Measurements from ENCODE around the gene DNM1. TPM values are rescaled to one million over a fixed set of nuclear protein-coding genes. Genes with fewer than 3 reads are reported as not detected.

Gene DNM1
- total RNA-seq, 2 donors from 2014 or later = 1.3 to 2.2 TPM

DNA sequence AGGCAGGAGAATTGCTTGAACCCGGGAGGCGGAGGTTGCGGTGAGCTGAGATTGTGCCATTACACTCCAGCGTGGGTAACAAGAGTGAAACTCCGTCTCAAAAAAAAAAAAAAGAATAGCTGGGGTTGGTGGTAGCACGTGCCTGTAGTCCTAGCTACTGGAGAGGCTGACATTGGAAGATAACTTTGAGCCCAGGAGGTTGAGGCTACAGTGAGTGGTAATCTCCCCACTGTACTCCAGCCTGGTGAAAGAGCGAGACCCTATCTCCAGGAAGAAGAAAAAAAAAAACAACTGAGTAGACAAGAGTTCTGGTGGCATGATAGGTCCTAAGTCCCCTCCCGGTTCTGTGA is 46.4 kb downstream of the DNM1 start:
- no peak for ATAC-seq
- Mint-ChIP-seq H3K36me3 (ENCODE audit: low read depth) (no peaks in the 10 kb centered on the region), H3K4me3 (peak overlapping the region; percentile 84), H3K27ac (no peak overlapping the region), H3K27me3 (peaks cover 17% of the 10 kb centered on the region), H3K4me1 (peaks cover 19% of the 10 kb centered on the region)
- no peaks in the 10 kb centered on the region for H3K9me3 ChIP-seq (ENCODE audit: control insufficient read depth, low read length, poor library complexity, severe bottlenecking)
- DNase-seq = no peak

DNA sequence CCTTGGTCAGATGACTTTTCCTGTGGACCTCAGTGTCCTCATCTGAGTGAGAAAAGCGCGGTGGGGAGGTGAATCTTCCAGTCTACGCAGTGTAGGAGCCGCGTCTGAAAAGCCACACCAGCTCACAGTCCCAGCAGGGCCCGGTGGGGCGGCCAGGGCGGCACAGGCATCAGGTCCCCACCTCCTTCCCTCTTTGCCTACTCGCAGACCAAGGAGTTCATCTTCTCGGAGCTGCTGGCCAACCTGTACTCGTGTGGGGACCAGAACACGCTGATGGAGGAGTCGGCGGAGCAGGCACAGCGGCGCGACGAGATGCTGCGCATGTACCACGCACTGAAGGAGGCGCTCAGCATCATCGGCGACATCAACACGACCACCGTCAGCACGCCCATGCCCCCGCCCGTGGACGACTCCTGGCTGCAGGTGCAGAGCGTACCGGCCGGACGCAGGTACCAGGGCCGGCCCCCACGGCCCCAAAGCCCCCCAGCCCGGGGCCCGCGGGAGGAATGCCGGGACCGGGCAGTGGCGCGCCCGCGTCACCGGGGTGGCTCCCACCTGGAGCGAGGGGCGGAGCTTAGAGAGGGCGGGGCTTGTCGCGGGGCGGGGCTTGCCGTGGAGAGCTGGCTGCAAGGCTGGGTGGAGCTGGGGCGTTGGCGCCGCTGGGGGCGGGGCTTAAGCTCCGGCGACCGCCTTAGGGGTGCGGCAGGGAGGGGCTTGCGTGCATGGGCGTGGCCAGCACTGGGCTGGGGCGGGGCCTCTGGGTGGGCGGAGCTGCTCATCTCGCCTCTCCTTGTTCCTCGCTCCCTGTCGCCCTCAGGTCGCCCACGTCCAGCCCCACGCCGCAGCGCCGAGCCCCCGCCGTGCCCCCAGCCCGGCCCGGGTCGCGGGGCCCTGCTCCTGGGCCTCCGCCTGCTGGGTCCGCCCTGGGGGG is 47.0 kb downstream of the DNM1 start:
- Mint-ChIP-seq H3K4me1 (peaks cover 19% of the 10 kb centered on the region), H3K36me3 (ENCODE audit: low read depth) (no peaks in the 10 kb centered on the region), H3K4me3 (peak overlapping the region; percentile 84), H3K27ac (no peak overlapping the region), H3K27me3 (peaks cover 16% of the 10 kb centered on the region)
- H3K9me3 ChIP-seq (ENCODE audit: control insufficient read depth, low read length, poor library complexity, severe bottlenecking) = no peaks in the 10 kb centered on the region
- ATAC-seq (peak; percentile 96), DNase-seq (peak; percentile 96 to 99 (median 98))

DNA sequence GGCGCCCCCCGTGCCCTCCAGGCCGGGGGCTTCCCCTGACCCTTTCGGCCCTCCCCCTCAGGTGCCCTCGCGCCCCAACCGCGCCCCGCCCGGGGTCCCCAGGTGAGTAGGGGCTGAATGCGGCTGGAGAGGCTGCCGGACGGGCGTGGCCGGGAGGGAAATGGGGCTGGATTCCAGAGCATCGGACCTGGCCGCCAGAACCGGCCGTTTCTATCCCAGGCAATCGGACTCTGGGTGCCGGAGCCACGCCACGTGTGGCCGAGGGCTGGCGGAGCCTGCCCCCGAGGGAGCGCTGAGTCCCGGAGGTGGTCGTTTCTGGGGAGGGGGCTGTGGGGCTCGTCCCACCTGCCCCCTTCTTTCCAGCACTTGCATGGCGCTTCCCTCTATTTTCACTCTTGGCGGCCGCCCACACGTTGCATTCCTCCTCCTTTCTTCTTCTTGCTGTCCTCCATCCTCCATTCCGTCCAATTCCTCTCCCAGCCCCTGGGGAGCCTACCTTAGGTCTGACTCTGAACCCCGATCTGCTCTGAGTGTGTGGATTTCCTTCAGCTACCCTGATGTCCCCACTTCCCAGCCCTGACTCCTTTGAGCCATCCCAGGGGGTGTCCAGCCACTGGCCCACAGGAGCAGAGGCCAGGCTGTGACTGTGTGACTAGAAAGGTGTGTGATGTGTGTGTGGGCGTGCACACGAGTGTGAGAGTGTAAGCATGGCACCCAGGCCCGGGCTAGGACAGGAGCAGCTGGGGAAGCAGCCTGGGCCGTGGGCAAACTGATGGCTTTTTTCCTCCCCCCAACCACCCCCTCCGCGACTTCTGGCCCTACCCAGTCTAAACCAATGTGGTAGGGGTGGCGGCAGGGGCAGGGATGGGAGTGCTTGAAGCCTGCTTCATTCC is 47.9 kb downstream of the DNM1 start:
- H3K9me3 ChIP-seq (ENCODE audit: control insufficient read depth, low read length, poor library complexity, severe bottlenecking) = no peaks in the 10 kb centered on the region
- Mint-ChIP-seq H3K27me3 (peaks cover 7% of the 10 kb centered on the region), H3K4me1 (peaks cover 15% of the 10 kb centered on the region), H3K27ac (peak overlapping the region; percentile 19), H3K4me3 (peak overlapping the region; percentile 90), H3K36me3 (ENCODE audit: low read depth) (no peaks in the 10 kb centered on the region)
- no peak for ATAC-seq
- no peak for DNase-seq

DNA sequence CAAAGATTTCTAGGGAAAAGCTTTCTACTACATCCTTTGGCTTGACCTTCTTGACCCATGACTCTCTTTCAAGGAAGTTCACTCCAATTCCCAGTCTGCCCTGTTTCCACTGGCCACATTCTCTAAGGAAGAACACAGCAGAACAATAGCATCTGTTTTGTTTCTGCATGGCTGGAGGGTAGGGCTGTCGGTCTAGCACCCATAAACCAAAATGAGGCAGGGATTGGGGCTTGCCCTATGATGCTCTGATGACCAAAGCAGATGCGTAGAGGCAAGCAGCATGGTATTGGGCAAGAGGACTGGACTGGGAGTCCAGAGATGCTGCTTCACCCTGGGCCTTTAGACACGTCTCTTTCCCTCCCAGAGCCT is 48.5 kb downstream of the DNM1 start:
- peak overlapping the region; percentile 71 for H3K4me3 Mint-ChIP-seq
- H3K27ac Mint-ChIP-seq = peak overlapping the region; percentile 19
- no peaks in the 10 kb centered on the region for H3K9me3 ChIP-seq (ENCODE audit: control insufficient read depth, low read length, poor library complexity, severe bottlenecking)
- peaks cover 7% of the 10 kb centered on the region for H3K27me3 Mint-ChIP-seq
- H3K36me3 Mint-ChIP-seq (ENCODE audit: low read depth) = no peaks in the 10 kb centered on the region
- ATAC-seq (no peak), DNase-seq (no peak)
- H3K4me1 Mint-ChIP-seq = peaks cover 15% of the 10 kb centered on the region

GRCh38 chr9:128252317-128253139 is 49.3 kb downstream of the DNM1 start:
- no peaks in the 10 kb centered on the region for H3K9me3 ChIP-seq (ENCODE audit: control insufficient read depth, low read length, poor library complexity, severe bottlenecking)
- peaks cover 2% of the 10 kb centered on the region for H3K36me3 Mint-ChIP-seq (ENCODE audit: low read depth)
- no peak overlapping the region for H3K27ac Mint-ChIP-seq
- peaks cover 15% of the 10 kb centered on the region for H3K4me1 Mint-ChIP-seq
- no peak overlapping the region for H3K4me3 Mint-ChIP-seq
- DNase-seq (no peak), ATAC-seq (no peak)
- H3K27me3 Mint-ChIP-seq = peaks cover 7% of the 10 kb centered on the region

DNA sequence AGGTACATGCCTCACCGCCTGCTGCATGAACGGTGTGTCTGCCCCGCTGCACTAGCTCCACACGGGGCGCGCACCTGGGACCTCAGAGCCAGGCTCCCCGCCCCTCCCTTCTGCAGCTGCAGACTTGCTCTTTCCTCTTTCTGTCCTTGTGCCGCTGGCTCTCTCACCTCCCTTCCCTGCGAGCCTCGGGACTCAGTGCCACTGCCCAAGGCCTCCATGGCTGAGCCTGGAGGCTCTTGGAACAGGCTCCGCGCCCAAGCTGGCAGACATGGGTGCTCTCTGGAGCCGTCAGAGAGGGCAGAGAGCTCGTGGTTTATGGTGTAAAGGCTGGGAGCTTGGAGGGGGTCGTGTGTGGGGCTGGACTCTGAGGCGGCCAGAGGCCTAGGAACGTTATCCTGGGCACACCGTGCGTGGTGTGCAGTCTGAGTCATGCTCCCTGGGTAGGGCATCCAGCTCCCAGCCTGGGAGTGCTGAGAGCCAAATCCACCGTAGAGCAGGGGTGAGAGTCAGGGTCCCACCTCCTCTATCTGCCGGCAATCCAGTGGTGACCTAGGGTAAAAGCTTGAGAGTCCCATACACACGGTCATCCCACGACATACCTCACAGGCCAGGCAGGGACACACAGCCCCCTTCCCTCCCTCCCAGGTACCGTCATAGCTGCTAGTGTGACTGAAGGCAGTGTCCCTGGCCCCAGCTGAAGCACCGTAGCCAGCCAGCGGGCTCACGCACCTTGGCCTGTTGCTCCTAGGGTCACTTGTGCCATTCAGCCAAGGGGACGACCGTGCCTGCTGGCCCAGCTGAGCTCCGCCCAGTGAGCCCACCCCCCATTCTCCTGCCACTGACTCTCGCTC is 50.2 kb downstream of the DNM1 start:
- Mint-ChIP-seq H3K27ac (no peak overlapping the region), H3K4me1 (peaks cover 17% of the 10 kb centered on the region), H3K4me3 (peak overlapping the region; percentile 57), H3K36me3 (ENCODE audit: low read depth) (peaks cover 4% of the 10 kb centered on the region), H3K27me3 (peaks cover 7% of the 10 kb centered on the region)
- H3K9me3 ChIP-seq (ENCODE audit: control insufficient read depth, low read length, poor library complexity, severe bottlenecking) = no peaks in the 10 kb centered on the region
- ATAC-seq (no peak), DNase-seq (no peak)

DNA sequence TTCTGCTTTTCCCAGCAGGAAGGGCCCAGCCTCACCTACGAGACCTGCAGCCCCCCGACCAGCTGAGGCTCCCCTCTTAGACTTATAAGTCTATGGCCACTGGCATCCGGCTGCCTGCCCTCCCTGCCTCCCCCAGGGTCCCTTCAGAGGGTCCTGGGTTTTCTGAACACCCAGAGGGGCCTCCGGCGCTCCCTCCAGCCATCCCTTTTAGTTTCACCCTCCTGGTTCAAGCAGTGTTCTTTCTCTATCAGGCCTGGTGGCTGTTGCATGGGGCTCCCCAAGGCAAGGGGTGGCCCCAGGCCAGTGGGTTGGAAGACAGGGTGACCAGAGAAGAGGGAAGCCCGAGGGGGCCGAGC is 50.8 kb downstream of the DNM1 start:
- peaks cover 17% of the 10 kb centered on the region for H3K4me1 Mint-ChIP-seq
- ATAC-seq (no peak), DNase-seq (no peak)
- H3K27ac Mint-ChIP-seq = no peak overlapping the region
- peaks cover 4% of the 10 kb centered on the region for H3K36me3 Mint-ChIP-seq (ENCODE audit: low read depth)
- peaks cover 7% of the 10 kb centered on the region for H3K27me3 Mint-ChIP-seq
- peak overlapping the region; percentile 57 for H3K4me3 Mint-ChIP-seq
- H3K9me3 ChIP-seq (ENCODE audit: control insufficient read depth, low read length, poor library complexity, severe bottlenecking) = no peaks in the 10 kb centered on the region

GRCh38 chr9:128254362-128254761 is 51.2 kb downstream of the DNM1 start:
- H3K4me3 Mint-ChIP-seq = no peak overlapping the region
- H3K4me1 Mint-ChIP-seq = peaks cover 17% of the 10 kb centered on the region
- DNase-seq (no peak), ATAC-seq (no peak)
- no peak overlapping the region for H3K27ac Mint-ChIP-seq
- peaks cover 4% of the 10 kb centered on the region for H3K36me3 Mint-ChIP-seq (ENCODE audit: low read depth)
- no peaks in the 10 kb centered on the region for H3K9me3 ChIP-seq (ENCODE audit: control insufficient read depth, low read length, poor library complexity, severe bottlenecking)
- H3K27me3 Mint-ChIP-seq = peaks cover 7% of the 10 kb centered on the region

DNA sequence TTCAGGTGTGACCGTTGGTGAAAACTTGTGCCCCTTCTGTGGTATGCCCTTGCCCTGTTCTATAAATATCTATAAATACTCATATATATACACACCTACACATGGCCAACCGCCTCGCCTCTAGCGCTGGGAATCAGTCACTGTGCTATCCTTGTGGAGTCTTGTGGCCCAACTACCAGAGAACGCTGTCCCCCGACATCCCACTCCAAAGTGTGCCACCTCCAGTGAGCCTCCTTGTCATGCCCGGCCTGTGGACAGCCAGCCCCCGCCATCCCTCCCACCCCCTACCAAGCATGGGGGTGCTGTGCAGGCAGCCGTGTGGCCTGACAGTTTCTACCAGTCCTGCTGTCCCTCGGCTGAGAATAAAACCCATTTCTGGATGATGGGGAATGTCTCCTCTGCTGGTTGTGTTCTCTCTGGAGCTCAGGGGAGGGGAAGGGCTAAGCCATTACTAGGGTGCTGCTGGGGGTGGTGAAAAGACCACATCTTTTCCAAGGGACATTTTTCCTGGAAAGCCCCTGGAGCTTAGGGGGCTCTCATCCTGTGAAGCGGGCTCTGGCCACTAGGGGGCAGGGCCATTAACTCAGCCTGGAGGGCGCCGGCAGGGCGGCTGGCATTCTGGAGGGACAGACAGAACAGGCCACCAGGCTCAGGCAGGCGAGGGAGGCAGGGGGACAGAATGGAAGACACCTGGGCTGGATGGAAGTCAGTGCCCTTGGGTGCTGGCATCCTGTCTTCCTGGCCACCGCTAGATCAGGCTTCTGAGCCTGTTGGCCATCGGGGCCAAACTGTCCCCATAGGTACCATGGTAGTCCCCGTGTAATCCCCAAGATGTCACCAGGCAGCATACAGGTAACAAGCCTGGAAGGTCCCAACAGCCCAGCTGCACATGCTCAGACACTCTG is 51.9 kb downstream of the DNM1 start:
- ATAC-seq (no peak), DNase-seq (peak; percentile 30 to 51 (median 40))
- Mint-ChIP-seq H3K4me1 (peaks cover 11% of the 10 kb centered on the region), H3K4me3 (no peak overlapping the region), H3K36me3 (ENCODE audit: low read depth) (peaks cover 4% of the 10 kb centered on the region), H3K27ac (no peak overlapping the region), H3K27me3 (peaks cover 7% of the 10 kb centered on the region)
- H3K9me3 ChIP-seq (ENCODE audit: control insufficient read depth, low read length, poor library complexity, severe bottlenecking) = no peaks in the 10 kb centered on the region

DNA sequence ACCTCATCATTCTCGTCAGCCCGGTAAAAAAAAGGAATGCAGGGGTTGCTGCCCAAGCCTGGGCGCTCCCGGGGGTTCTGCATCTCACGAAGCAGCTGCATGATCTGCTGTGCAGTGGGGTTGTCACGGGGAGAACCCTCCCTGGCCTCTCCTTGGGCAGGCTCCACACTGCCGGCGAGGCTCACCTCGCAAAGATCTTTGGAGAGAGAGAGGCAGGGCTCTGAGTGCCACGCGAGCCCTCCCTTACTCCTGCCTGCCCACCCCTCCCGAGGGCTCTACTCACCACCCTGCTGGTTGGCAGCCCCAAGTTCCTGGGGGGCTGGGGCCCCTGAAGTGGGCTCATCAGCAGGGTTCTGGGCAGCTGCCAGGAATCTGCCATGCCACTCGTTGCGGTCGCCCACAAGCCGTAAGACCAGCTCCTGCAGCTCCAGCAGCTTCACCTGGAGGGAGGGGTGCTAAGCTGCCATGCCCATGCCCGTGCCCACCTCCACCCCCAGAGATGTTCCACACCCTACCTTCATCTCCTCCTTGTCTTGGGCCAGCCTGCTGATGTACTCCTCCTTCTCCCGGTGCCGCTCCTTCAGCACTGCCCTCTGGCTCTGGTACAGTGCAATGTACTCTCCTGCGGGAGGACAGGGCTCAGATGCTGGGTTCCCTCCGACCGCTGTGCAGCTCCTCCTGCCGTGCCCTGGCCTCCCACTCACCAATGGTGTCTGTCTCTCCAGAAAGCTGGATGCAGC is 54.1 kb downstream of the DNM1 start:
- H3K27ac Mint-ChIP-seq = no peak overlapping the region

GRCh38 chr9:128257907-128258306 is 54.7 kb downstream of the DNM1 start:
- H3K4me3 Mint-ChIP-seq = no peak overlapping the region
- no peak for ATAC-seq
- H3K27ac Mint-ChIP-seq = peak overlapping the region; percentile 39
- peaks cover 10% of the 10 kb centered on the region for H3K36me3 Mint-ChIP-seq (ENCODE audit: low read depth)
- no peaks in the 10 kb centered on the region for H3K27me3 Mint-ChIP-seq
- no peaks in the 10 kb centered on the region for H3K9me3 ChIP-seq (ENCODE audit: control insufficient read depth, low read length, poor library complexity, severe bottlenecking)
- peaks cover 2% of the 10 kb centered on the region for H3K4me1 Mint-ChIP-seq
- DNase-seq = no peak

More for the DNA sequence above, 54.1 kb downstream of the DNM1 start:
- H3K36me3 Mint-ChIP-seq (ENCODE audit: low read depth) = peaks cover 10% of the 10 kb centered on the region
- peaks cover 2% of the 10 kb centered on the region for H3K4me1 Mint-ChIP-seq
- no peak for DNase-seq
- no peaks in the 10 kb centered on the region for H3K9me3 ChIP-seq (ENCODE audit: control insufficient read depth, low read length, poor library complexity, severe bottlenecking)
- H3K27me3 Mint-ChIP-seq = peaks cover under 1% of the 10 kb centered on the region
- ATAC-seq = no peak
- H3K4me3 Mint-ChIP-seq = no peak overlapping the region

Data from T-helper 17 cell (primary cell).